Epithelial cell of proximal tubule (primary cell): ENCODE data around the gene ZNF579. TPM values are rescaled to one million over a fixed set of nuclear protein-coding genes. Genes with fewer than 3 reads are reported as not detected.

ENCODE experiments used
- DNase-seq: peaks from one replicate; pipeline ENCODE4 v3.0.0-alpha.2; 2011; ENCODE audit warnings: low read depth
- H3K4me3 ChIP-seq: 2 replicates; pipeline ENCODE4 v1.5.1; 2011; ENCODE audit warnings: low read depth, mild to moderate bottlenecking, low read length
- total RNA-seq: library from RNA; depleted of rRNA; stranded (reverse); fragments of >200 nt; gene quantifications from 2 replicates; pipeline ENCODE4 v1.2.3, GENCODE V29; 2015
- TF ChIP-seq, protein P1 (sequence below): conservative IDR thresholded peaks from 2 replicates; pipeline ENCODE4 v1.5.1; 2012; ENCODE audit warnings: low read depth, mild to moderate bottlenecking, low read length

Gene ZNF579
- total RNA-seq, 1 donor from 2014 or later = 10.0 TPM

DNA sequence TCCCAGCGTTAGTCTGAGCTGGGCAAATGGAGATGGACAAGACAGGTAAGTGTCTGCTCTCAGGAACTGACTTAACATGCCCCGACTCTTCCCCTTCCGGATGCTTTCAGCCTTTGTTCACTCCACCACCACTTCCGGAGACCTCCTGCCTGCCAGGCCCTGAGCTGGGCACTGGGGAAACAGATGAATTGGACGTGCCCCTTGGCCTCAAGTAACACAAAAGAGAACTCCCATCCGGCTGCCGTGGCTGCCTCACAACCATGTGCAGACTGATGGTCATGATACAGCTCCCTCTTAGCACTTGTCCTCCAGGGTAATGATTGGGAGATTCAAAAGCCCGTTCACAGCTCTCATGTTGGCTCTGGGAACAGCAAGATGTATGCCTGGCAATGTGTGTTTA, 36.8 kb upstream of the ZNF579 start:
- no peak overlapping the region for H3K4me3 ChIP-seq
- TF ChIP-seq, protein P1, sequence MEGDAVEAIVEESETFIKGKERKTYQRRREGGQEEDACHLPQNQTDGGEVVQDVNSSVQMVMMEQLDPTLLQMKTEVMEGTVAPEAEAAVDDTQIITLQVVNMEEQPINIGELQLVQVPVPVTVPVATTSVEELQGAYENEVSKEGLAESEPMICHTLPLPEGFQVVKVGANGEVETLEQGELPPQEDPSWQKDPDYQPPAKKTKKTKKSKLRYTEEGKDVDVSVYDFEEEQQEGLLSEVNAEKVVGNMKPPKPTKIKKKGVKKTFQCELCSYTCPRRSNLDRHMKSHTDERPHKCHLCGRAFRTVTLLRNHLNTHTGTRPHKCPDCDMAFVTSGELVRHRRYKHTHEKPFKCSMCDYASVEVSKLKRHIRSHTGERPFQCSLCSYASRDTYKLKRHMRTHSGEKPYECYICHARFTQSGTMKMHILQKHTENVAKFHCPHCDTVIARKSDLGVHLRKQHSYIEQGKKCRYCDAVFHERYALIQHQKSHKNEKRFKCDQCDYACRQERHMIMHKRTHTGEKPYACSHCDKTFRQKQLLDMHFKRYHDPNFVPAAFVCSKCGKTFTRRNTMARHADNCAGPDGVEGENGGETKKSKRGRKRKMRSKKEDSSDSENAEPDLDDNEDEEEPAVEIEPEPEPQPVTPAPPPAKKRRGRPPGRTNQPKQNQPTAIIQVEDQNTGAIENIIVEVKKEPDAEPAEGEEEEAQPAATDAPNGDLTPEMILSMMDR = no peak
- no peak for DNase-seq

DNA sequence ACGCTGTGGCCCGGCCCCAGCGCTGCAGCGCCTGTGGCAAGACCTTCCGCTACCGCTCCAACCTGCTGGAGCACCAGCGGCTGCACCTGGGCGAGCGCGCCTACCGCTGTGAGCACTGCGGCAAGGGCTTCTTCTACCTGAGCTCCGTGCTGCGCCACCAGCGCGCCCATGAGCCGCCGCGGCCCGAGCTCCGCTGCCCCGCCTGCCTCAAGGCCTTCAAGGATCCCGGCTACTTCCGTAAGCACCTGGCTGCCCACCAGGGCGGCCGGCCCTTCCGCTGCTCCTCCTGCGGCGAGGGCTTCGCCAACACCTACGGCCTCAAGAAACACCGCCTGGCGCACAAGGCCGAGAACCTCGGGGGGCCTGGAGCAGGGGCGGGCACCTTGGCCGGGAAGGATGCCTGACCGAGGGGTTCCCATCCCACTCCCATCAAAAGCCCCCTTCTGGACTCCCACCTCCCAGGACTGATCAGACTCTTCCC, 35.8 kb upstream of the ZNF579 start:
- TF ChIP-seq, protein P1 = no peak
- H3K4me3 ChIP-seq = no peak overlapping the region
- DNase-seq = no peak

DNA sequence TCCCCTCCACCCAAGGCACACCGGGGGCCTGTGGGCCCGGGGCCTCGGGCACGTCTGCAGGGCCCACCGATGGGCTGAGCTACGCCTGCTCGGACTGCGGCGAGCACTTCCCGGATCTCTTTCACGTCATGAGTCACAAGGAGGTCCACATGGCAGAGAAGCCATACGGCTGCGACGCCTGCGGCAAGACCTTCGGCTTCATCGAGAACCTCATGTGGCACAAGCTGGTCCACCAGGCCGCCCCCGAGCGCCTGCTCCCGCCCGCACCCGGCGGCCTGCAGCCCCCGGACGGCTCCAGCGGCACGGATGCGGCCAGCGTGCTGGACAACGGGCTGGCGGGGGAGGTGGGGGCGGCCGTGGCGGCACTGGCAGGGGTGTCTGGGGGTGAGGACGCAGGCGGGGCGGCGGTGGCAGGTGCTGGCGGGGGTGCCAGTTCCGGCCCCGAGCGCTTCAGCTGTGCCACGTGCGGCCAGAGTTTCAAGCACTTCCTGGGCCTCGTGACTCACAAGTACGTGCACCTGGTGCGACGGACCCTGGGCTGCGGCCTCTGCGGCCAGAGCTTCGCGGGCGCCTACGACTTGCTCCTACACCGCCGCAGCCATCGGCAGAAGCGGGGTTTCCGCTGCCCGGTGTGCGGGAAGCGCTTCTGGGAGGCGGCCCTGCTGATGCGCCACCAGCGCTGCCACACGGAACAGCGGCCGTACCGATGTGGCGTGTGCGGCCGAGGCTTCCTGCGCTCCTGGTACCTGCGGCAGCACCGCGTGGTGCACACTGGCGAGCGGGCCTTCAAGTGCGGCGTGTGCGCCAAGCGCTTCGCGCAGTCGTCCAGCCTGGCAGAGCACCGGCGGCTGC, 35.1 kb upstream of the ZNF579 start:
- no peak overlapping the region for H3K4me3 ChIP-seq
- no peak for DNase-seq
- TF ChIP-seq, protein P1 = no peak

DNA sequence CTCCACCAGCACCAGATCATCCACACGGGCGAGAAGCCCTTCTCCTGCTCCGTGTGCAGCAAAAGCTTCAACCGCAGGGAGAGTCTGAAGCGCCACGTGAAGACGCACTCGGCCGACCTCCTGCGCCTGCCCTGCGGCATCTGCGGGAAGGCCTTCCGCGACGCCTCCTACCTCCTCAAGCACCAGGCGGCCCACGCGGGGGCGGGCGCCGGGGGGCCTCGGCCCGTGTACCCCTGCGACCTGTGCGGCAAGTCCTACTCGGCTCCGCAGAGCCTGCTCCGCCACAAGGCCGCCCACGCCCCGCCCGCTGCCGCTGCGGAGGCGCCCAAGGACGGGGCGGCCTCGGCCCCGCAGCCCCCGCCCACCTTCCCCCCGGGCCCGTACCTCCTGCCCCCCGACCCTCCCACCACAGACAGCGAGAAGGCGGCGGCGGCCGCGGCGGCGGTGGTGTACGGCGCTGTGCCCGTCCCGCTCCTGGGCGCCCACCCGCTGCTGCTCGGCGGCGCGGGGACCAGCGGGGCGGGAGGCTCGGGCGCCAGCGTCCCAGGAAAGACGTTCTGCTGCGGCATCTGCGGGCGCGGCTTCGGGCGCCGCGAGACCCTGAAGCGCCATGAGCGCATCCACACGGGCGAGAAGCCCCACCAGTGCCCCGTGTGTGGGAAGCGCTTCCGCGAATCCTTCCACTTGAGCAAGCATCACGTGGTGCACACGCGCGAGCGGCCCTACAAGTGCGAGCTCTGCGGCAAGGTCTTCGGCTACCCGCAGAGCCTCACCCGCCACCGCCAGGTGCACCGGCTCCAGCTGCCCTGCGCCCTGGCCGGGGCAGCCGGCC, 34.3 kb upstream of the ZNF579 start:
- H3K4me3 ChIP-seq = no peak overlapping the region
- TF ChIP-seq, protein P1 = no peak
- DNase-seq = no peak

DNA sequence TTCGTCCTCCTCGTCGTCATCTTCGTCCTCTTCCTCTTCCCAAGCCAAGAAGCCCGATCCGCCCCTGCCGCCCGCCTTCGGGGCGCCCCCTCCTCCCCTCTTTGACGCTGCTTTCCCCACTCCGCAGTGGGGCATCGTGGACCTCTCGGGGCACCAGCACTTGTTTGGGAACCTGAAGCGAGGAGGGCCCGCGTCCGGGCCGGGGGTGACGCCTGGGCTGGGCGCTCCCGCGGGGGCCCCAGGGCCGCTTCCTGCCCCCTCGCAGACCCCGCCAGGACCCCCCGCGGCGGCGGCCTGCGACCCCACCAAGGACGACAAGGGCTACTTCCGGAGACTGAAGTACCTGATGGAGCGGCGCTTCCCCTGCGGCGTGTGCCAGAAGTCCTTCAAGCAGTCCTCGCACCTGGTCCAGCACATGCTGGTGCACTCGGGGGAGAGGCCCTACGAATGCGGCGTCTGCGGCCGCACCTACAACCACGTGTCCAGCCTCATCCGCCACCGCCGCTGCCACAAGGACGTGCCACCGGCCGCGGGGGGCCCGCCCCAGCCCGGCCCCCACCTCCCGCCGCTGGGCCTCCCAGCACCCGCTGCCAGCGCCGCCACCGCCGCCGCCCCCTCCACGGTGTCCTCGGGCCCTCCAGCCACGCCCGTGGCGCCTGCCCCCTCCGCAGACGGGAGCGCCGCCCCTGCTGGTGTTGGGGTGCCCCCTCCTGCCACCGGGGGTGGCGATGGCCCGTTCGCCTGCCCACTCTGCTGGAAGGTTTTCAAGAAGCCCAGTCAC, 33.5 kb upstream of the ZNF579 start:
- TF ChIP-seq, protein P1 = no peak
- no peak overlapping the region for H3K4me3 ChIP-seq
- no peak for DNase-seq

DNA sequence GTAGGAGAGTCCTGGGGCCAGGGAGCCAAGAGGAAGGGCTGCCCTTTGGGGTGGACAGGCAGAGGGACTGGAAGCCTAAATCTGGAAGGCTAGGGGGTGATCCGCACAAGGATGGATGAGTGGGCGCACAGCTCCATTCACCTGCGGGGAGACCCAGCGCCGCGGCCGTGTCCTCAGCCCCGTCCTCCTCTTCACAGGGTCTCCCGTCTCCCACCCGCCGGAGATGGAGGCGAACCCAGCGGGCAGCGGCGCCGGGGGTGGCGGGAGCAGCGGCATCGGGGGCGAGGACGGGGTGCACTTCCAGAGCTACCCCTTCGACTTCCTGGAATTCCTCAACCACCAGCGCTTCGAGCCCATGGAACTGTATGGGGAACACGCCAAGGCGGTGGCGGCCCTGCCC, 32.7 kb upstream of the ZNF579 start:
- TF ChIP-seq, protein P1 = no peak
- DNase-seq = no peak
- H3K4me3 ChIP-seq = no peak overlapping the region
